Measurements from ENCODE around the gene PARN.

GRCh38 chr16:14559809-14560241, 70.2 kb downstream of the PARN start:
- TF ChIP-seq POLR2AphosphoS5 (IDR thresholded peaks at IDR 0.05; ENCODE audit: low read depth) (no peak), JUNB (IDR thresholded peaks at IDR 0.05; ENCODE audit: unreplicated experiment) (no peak), CTCF (conservative IDR thresholded peaks at IDR 0.05; ENCODE audit: low read depth in 2 of 2) (no peak)

Data from GM23338 (cell line).